SU-DHL-6 (cell line): ENCODE results near the gene GFOD1.

ENCODE experiments used
- H2AFZ ChIP-seq: fragments of 200-600 bp; sonication (generic); 2 replicates; pipeline ENCODE4 v1.6.1; 2014; ENCODE audit warnings: low read depth, mild to moderate bottlenecking, moderate library complexity, mixed read lengths, antibody characterized with exemption, low read length; ENCODE audit not compliant: severe bottlenecking
- H3F3A ChIP-seq: fragments of 200-600 bp; shearing (Covaris generic); 2 replicates; pipeline ENCODE4 v1.6.0; 2016; ENCODE audit warnings: antibody characterized with exemption, mild to moderate bottlenecking; ENCODE audit not compliant: insufficient read depth
- H3K27ac ChIP-seq: fragments of 200-600 bp; sonication (generic); 2 replicates; pipeline ENCODE4 v1.5.1; 2016; ENCODE audit warnings: low read depth, mild to moderate bottlenecking, low read length, moderate library complexity, mixed read lengths
- H3K27me3 ChIP-seq: fragments of 200-600 bp; sonication (generic), shearing (Covaris generic); 2 replicates; pipeline ENCODE4 v1.6.0; 2014; ENCODE audit warnings: mild to moderate bottlenecking, low read length
- H3K36me3 ChIP-seq: fragments of 200-600 bp; sonication (generic); 2 replicates; pipeline ENCODE4 v1.6.1; 2014; ENCODE audit warnings: mild to moderate bottlenecking, low read length, mixed read lengths
- H3K4me2 ChIP-seq: fragments of 300-600, 200-600 bp; shearing (Covaris generic), sonication (generic); 2 replicates; pipeline ENCODE4 v1.6.0; 2014; ENCODE audit warnings: low read length, low read depth, mild to moderate bottlenecking; ENCODE audit not compliant: poor library complexity, severe bottlenecking
- H3K4me3 ChIP-seq: fragments of 200-600 bp; sonication (generic); 2 replicates; pipeline ENCODE4 v1.5.1; 2014; ENCODE audit warnings: antibody characterized with exemption, low read length, mild to moderate bottlenecking, mixed read lengths; ENCODE audit not compliant: insufficient read depth, poor library complexity, severe bottlenecking
- H3K79me2 ChIP-seq: fragments of 200-600 bp; sonication (generic); 2 replicates; pipeline ENCODE4 v1.6.1; 2014; ENCODE audit warnings: mild to moderate bottlenecking, low read length, moderate library complexity; ENCODE audit not compliant: insufficient read depth
- H3K9ac ChIP-seq: fragments of 200-600 bp; sonication (generic); 2 replicates; pipeline ENCODE4 v1.7.0; 2014; ENCODE audit warnings: mild to moderate bottlenecking, low read length
- H3K9me2 ChIP-seq: fragments of 200-600 bp; sonication (generic); replicated peaks from 2 replicates; pipeline ENCODE4 v1.6.1; 2014; ENCODE audit warnings: low read length; ENCODE audit not compliant: insufficient read depth
- H3K9me3 ChIP-seq: fragments of 200-600 bp; sonication (generic); 2 replicates; pipeline ENCODE4 v1.6.1; 2014; ENCODE audit warnings: low read length, mixed read lengths; ENCODE audit not compliant: insufficient read depth
- H4K20me1 ChIP-seq: fragments of 200-600 bp; sonication (generic); 2 replicates; pipeline ENCODE4 v1.6.1; 2014; ENCODE audit warnings: low read depth, mild to moderate bottlenecking, antibody characterized with exemption, low read length, moderate library complexity, mixed read lengths
- EZH2phosphoT487 ChIP-seq: fragments of 200-600 bp; sonication (generic), shearing (Covaris generic); conservative IDR thresholded peaks from 2 replicates; pipeline ENCODE4 v1.6.1; 2018; ENCODE audit warnings: mild to moderate bottlenecking, antibody characterized with exemption, low read length, moderate library complexity, mixed read lengths
- TF ChIP-seq, protein P1 (sequence below): fragments of 200-600 bp; sonication (generic); IDR thresholded peaks from one replicate; pipeline ENCODE4 v1.5.1; 2017; ENCODE audit warnings: antibody characterized with exemption, mild to moderate bottlenecking, low read length, moderate library complexity; ENCODE audit not compliant: insufficient read depth, poor library complexity, severe bottlenecking

The GFOD1 gene

DNA sequence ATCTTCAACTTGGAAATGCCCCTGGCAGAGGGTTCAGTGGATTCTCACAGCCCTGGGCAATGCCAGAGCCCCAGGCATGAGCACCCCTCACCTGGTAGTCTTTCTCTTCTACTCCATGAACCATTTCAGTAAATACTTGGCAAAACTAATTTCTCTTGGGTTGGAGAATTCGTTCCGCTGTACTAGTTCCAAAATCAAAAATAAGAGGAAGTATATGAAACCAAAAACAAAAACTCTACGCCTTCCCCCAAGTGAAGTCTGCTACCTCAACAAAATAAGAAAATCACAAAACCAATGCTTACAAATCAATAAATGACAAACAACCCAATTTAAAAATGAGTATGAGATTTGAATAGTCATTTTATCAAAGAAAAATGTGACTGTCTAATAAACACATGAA is 12.6 kb downstream of the GFOD1 start:
- TF ChIP-seq, protein P1, sequence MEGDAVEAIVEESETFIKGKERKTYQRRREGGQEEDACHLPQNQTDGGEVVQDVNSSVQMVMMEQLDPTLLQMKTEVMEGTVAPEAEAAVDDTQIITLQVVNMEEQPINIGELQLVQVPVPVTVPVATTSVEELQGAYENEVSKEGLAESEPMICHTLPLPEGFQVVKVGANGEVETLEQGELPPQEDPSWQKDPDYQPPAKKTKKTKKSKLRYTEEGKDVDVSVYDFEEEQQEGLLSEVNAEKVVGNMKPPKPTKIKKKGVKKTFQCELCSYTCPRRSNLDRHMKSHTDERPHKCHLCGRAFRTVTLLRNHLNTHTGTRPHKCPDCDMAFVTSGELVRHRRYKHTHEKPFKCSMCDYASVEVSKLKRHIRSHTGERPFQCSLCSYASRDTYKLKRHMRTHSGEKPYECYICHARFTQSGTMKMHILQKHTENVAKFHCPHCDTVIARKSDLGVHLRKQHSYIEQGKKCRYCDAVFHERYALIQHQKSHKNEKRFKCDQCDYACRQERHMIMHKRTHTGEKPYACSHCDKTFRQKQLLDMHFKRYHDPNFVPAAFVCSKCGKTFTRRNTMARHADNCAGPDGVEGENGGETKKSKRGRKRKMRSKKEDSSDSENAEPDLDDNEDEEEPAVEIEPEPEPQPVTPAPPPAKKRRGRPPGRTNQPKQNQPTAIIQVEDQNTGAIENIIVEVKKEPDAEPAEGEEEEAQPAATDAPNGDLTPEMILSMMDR = no peak
- TF ChIP-seq EZH2phosphoT487 = no peak
- H3K9ac ChIP-seq = no peak overlapping the region

DNA sequence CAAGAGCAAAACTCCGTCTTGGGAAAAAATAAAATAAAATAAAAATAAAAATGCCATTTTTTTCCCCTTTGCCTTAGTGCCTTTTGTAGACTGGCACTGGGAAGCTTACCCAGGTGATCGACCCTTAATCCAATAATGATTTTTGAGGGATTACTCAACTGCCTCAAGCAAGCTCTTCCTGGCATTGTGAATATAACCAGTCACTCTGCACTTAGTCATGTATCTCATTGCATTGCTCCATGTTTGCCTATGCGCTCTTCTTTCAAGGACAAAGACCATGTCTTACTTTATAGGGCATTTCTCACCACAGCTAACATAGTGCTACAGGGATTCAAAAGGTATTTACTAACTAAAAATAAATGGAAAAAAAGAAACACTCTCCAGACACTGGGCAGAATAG is 13.0 kb downstream of the GFOD1 start:
- no peaks in the 10 kb centered on the region for H4K20me1 ChIP-seq
- no peaks in the 10 kb centered on the region for H3K79me2 ChIP-seq
- H2AFZ ChIP-seq = no peak overlapping the region
- no peak overlapping the region for H3K9ac ChIP-seq
- no peak overlapping the region for H3K27ac ChIP-seq
- H3K9me2 ChIP-seq = no peaks in the 10 kb centered on the region
- no peaks in the 10 kb centered on the region for H3K9me3 ChIP-seq
- H3K4me3 ChIP-seq = no peak overlapping the region
- no peaks in the 10 kb centered on the region for H3F3A ChIP-seq
- no peaks in the 10 kb centered on the region for H3K36me3 ChIP-seq
- H3K4me2 ChIP-seq = no peak overlapping the region
- H3K27me3 ChIP-seq = no peaks in the 10 kb centered on the region
- no peak for TF ChIP-seq EZH2phosphoT487
- TF ChIP-seq, protein P1 = no peak

More for the DNA sequence above, 12.6 kb downstream of the GFOD1 start:
- H2AFZ ChIP-seq = no peak overlapping the region
- H4K20me1 ChIP-seq = no peaks in the 10 kb centered on the region
- H3K9me3 ChIP-seq = no peaks in the 10 kb centered on the region
- no peaks in the 10 kb centered on the region for H3K79me2 ChIP-seq
- H3K4me2 ChIP-seq = no peak overlapping the region
- no peaks in the 10 kb centered on the region for H3K9me2 ChIP-seq
- H3K27me3 ChIP-seq = no peaks in the 10 kb centered on the region
- no peak overlapping the region for H3K4me3 ChIP-seq
- H3F3A ChIP-seq = no peaks in the 10 kb centered on the region
- no peak overlapping the region for H3K27ac ChIP-seq
- no peaks in the 10 kb centered on the region for H3K36me3 ChIP-seq

DNA sequence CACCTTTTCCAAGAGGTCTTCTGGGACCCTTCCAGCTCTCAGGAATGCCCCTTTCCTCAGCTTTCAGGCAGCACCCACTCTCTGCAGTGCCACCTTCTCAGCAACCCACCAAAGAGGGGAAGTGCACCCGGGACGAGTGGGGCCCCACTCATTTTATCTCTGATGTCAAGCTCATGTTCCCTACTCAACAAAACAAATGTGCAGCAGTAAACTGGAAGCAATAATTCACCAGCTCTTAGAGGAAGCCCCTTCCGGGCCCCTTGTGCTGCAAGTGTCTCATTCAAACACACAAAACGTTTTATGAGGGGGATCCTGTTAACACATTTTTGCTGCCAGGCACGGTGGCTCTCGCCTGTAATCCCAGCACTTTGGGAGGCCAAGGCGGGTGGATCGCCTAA is 13.6 kb downstream of the GFOD1 start:
- TF ChIP-seq, protein P1 = no peak
- no peak for TF ChIP-seq EZH2phosphoT487
- H3K79me2 ChIP-seq = no peaks in the 10 kb centered on the region
- H4K20me1 ChIP-seq = no peaks in the 10 kb centered on the region
- no peaks in the 10 kb centered on the region for H3F3A ChIP-seq
- no peak overlapping the region for H2AFZ ChIP-seq
- no peaks in the 10 kb centered on the region for H3K36me3 ChIP-seq
- no peak overlapping the region for H3K4me2 ChIP-seq
- H3K9me2 ChIP-seq = no peaks in the 10 kb centered on the region
- H3K27me3 ChIP-seq = no peaks in the 10 kb centered on the region
- no peak overlapping the region for H3K9ac ChIP-seq
- H3K27ac ChIP-seq = no peak overlapping the region
- no peaks in the 10 kb centered on the region for H3K9me3 ChIP-seq
- H3K4me3 ChIP-seq = no peak overlapping the region
